GM18499 (cell line): ENCODE measurements around the gene LXN.
"Not testable (repeated sequence)": the region's sequence is repeated elsewhere in the genome, so short reads cannot be mapped to it uniquely, and the experiment has no call there.

Experiments
- ATAC-seq: cut with Tn5 transposase; IDR thresholded peaks from one replicate; pipeline ENCODE4 v1.9.1; 2021; ENCODE audit warnings: moderate number of reproducible peaks; ENCODE audit not compliant: insufficient read depth, unreplicated experiment

The LXN gene, protein sequence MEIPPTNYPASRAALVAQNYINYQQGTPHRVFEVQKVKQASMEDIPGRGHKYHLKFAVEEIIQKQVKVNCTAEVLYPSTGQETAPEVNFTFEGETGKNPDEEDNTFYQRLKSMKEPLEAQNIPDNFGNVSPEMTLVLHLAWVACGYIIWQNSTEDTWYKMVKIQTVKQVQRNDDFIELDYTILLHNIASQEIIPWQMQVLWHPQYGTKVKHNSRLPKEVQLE

DNA sequence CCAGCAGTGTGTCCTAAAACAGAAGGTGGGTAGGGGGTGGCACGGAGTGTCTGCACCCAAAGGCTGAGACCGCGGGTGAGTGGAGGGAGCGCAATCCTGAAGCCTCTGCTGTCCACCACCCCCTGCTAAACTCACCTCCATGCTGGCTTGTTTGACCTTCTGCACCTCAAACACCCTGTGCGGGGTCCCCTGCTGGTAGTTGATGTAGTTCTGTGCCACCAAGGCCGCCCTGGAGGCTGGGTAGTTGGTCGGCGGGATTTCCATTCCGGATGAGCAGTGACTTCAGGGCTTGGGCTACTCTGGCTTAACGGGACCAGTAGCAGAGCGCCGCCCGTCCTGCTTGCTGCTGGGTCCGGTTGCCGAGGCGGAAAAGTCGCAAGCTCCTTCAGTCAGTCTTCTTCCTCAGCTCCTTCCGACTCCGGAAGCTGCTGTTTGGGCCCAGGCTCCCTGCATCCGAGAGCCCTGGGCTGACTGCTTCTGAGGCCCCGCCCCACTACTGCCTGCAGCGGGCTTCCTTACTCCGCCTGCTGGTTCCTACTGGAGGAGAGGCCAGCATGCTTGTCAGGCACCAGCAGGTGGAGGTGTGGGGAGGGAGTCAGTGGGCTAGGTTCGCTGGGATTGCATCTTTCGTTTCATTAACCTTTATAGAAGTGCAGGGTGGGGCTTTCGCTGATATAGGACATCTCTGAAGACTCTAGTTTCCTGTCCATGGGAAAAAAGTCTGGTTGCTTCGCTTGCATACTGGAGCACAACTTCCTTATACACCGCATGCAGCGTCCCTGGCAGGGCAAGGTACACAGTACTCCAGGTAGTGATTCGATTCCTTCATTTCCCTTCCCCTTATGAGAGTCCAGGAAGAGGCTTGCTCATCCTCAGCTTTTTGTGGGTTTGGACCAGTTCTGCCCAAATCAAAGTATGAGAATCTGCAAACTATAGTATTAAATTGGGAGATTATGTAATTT lies at the start of gene LXN:
LXN (minus strand) TSS at position 434 of the 962 bp plus-strand sequence; CDS start at position 264, 170 bp downstream.
- ATAC-seq, result peak; percentile 99

GRCh38 chr3:158722108-158722507 lies 49.7 kb upstream of the LXN start:
- ATAC-seq, result no peak

GRCh38 chr3:158718490-158719170 lies 46.2 kb upstream of the LXN start:
- no peak for ATAC-seq

DNA sequence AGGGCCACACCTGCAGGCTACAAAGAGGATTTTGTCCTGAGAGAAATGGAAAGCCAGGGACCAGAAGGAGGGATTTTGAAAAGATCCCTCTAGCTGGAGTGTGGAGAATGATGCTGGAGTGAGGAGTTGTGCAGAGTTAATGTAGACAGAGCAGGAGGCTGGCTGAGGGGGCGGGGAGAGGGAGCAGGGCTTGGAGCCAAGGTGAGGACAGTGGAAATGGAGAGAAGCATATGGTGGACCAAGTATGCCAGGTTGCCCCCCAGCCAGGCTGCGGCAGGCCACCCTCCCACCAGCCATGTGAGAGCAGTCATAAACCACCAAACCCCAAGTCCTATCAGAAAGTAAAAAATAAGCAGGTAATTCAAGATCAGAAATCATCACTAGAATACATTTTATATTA lies 45.1 kb upstream of the LXN start:
- no peak for ATAC-seq

GRCh38 chr3:158713094-158713499 lies 40.6 kb upstream of the LXN start:
- ATAC-seq, result no peak

DNA sequence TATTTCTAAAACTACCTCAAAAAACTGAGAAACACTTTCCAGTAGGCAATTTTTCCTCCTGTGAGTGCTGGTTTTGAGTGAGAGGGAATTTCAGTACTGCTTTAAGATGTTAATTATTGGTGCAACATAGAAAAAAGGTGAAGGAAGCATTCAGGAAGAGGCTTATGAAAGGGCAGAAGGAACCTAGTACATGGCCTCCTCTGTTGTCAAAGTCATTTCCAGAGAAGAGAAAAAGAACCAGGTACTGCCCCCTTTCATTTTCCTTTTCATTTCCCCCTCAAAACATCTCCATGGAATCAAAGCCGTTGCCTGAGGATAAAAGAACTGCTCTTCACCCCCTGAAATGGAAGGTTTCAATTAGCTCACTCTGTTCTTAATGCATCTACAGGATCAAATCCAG lies 40.0 kb upstream of the LXN start:
- no peak for ATAC-seq

- ATAC-seq, result no peak
These were observed 39.4 kb upstream of the LXN start for GRCh38 chr3:158711886-158712285.

DNA sequence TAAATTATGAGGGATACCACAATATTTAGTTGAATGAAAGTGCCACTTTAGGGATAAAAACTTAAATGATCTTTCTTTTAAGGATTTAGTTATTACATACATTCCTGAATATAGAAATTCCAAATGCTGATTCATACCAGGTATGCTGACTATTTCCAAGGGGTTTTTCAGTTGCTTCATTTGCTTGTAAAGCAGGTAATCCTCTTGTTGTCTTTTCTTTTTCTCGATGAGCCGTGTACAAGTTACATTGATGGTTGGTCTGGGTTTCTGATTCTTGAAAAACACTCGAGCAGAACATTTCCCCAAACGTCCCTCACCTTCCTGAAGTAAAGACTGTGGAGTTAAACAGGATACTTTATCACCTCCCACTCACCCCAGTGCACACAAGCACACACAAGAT lies 38.2 kb upstream of the LXN start:
- ATAC-seq, result no peak

- ATAC-seq, result no peak
These were observed 37.2 kb upstream of the LXN start for GRCh38 chr3:158709666-158710083.

DNA sequence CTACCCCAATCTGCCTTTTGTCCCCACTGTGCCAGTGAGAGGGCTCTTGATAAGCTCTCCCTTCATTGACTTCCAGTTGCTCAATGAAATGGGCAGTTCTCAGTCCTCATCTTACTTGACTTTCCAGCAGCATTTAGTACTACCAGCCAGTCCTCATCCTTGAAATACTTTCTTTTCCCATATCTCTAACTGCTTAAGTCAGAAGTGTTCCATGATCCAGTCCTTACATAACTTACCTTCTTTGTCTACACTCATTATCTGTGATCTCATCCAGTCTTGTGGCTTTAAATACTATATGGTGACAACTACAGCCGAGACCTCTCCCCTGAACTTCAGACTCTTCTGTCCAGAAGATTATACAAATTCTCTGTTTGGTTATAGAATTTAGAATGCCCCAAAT lies 31.1 kb upstream of the LXN start:
- ATAC-seq, result no peak

DNA sequence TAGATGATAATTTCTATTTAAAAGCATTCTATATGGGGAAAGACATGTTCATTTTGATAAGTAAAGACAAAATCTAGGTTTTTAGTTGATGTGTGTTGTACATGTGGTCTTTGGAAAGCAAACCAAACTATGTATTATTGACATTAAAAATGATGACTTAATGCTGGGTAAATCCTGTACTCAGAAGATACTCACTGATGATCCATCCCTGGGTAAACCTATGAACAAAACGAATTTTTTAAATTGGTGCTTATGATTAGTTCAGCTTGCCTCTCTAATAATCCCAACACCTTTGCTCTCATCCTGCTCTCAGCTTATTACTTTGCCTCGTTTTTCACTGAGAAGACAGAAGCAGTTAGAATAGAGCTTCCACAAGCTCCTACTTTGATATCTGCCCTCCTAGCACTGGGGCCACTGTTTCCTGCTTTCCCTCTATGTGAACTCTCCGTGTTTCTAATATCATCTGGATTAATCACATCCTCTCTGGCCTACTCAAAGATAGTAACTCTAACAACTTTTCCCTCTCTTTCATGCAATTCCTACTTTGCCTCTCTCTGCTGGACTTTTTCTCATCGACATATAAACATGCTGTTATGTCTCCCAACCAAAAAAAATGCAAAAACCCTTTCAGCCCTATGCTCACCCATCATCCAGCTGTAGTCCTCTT lies 30.5 kb upstream of the LXN start:
- ATAC-seq, result no peak

GRCh38 chr3:158701420-158702065 lies 29.1 kb upstream of the LXN start:
- ATAC-seq, result no peak

DNA sequence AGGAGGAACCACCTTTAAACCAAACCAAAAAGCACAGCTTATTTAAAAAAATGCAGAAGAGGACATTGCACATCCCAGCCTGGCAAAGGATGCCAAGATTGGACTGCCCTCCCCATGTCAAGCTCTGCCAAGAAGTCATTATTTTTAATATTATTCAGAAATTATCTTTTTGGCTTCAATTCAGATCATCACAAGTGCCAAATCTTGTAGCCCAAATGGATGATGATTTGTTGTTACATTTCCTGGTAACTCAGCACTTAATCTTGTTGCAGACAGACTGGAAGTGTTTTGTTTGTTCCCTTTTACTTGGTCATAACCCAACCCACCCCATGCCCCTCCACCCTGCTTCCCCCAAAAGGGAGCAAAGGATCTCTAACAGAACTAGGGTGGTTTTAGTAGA lies 28.1 kb upstream of the LXN start:
- no peak for ATAC-seq

DNA sequence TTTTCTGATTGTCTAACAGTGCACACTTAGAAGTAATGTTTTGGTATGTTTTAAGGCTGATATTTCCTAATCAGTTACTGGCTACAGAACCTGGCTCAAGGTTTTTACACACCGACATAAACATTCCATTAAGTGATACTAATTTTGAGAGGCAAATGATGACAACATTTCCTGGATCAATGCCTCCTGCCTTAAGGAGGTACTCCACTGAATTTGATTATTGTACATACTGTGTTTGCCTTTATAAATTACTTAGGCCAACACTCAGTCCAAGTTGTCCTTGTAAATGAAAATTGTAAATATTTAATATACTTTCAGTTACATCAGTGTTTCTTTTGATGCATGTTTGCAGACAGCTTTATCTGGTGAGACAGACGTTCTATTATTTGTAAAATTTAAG lies 24.2 kb upstream of the LXN start:
- ATAC-seq, result no peak

GRCh38 chr3:158693866-158694456 lies 21.5 kb upstream of the LXN start:
- not testable (repeated sequence) for ATAC-seq

- ATAC-seq, result no peak
These were observed 12.7 kb upstream of the LXN start for GRCh38 chr3:158685159-158685558.

- ATAC-seq, result no peak
These were observed 10.9 kb upstream of the LXN start for GRCh38 chr3:158683230-158683962.

DNA sequence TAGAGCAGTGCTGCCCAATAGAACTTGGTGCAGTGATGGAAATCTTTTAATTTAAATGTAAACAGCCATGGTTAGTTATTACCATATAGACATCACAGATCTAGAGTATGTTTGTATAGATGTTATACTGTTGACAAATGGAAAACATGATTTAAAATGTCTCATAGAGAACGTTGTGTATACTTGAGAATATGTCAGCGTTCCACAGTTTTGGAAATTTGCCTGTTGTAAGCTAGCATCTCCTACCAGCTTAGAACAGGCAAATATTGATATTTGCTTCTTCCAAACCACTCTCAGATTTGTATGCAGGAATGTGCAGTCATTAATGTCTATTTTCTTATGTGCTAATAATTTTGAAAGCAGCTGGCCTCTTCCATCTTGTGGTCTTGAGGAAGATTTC lies 8.4 kb upstream of the LXN start:
- no peak for ATAC-seq

DNA sequence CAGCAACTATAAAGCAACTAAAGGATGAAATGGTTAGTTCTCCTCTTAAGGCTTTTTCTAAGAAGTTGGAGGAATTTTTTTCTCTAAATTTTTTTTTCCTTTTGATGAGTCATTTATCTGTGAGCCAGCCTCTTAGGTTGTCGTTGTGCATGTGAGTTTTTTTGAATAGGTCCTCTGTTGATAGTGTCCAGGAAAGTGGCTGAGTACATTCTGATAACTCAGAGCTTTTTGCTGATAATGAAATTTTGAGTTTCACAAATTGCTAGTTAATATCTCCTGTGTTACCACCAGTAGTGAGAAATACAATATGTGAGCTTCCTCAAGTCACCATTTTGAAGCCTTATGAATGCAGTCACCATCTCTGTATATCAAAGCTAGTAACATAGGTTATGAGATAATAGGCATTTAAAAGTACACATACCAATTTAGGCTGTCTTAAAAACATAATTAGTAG lies 7.1 kb upstream of the LXN start:
- no peak for ATAC-seq
